ENCODE measurements around the gene SDK2. TPM values are rescaled to one million over a fixed set of nuclear protein-coding genes. Genes with fewer than 3 reads are reported as not detected.

The SDK2 gene
- total RNA-seq, 2 donors from 2014 or later: 0.26 to 0.33 TPM

GRCh38 chr17:73424571-73424970 is 219.7 kb downstream of the SDK2 start:
- no peak for TF ChIP-seq POLR2A (IDR thresholded peaks at IDR 0.05)
- TF ChIP-seq CTCF (IDR thresholded peaks at IDR 0.05): no peak
- Histone ChIP-seq H3K36me3 (replicated peaks in 1 of 2; ENCODE audit: insufficient read depth in 1 of 2, low read depth in 2 of 2) (no peaks in the 10 kb centered on the region), H3K4me1 (peaks cover 2% of the 10 kb centered on the region), H3K27ac (no peak overlapping the region), H3K9me3 (no peaks in the 10 kb centered on the region), H3K4me3 (no peak overlapping the region), H3K27me3 (no peaks in the 10 kb centered on the region)
- ATAC-seq (no peak), DNase-seq (no peak)
- intact Hi-C loops (cut with DNase I): no loop called here
- WGBS, 2 donors: 70 to 73% methylated on average over 6 of the region's 6 CpGs

- no peaks in the 10 kb centered on the region for H3K27me3 ChIP-seq
- TF ChIP-seq POLR2A (IDR thresholded peaks at IDR 0.05) (no peak), CTCF (IDR thresholded peaks at IDR 0.05) (no peak)
- H3K4me3 ChIP-seq: no peak overlapping the region
- H3K9me3 ChIP-seq: no peaks in the 10 kb centered on the region
- H3K4me1 ChIP-seq: no peaks in the 10 kb centered on the region
- no peaks in the 10 kb centered on the region for H3K36me3 ChIP-seq (replicated peaks in 1 of 2; ENCODE audit: insufficient read depth in 1 of 2, low read depth in 2 of 2)
- intact Hi-C loops (cut with DNase I): no loop called here
- no peak overlapping the region for H3K27ac ChIP-seq
- 70 to 87% methylated on average over 14 to 17 of the region's 19 CpGs for WGBS, 2 donors
- DNase-seq (no peak), ATAC-seq (no peak)
These were observed 220.4 kb downstream of the SDK2 start for GRCh38 chr17:73423806-73424205.

GRCh38 chr17:73423159-73423715 is 221.0 kb downstream of the SDK2 start:
- intact Hi-C loops (cut with DNase I): no loop called here
- H3K4me3 ChIP-seq: no peak overlapping the region
- ATAC-seq (no peak), DNase-seq (no peak)
- no peak overlapping the region for H3K27ac ChIP-seq
- no peaks in the 10 kb centered on the region for H3K27me3 ChIP-seq
- no peaks in the 10 kb centered on the region for H3K4me1 ChIP-seq
- no peaks in the 10 kb centered on the region for H3K9me3 ChIP-seq
- TF ChIP-seq CTCF (IDR thresholded peaks at IDR 0.05): no peak
- no peak for TF ChIP-seq POLR2A (IDR thresholded peaks at IDR 0.05)
- WGBS, 2 donors: 76 to 81% methylated on average over 15 to 17 of the region's 18 CpGs
- H3K36me3 ChIP-seq (replicated peaks in 1 of 2; ENCODE audit: insufficient read depth in 1 of 2, low read depth in 2 of 2): no peaks in the 10 kb centered on the region

- WGBS, 2 donors: 80 to 90% methylated on average over 4 to 12 of the region's 12 CpGs
- no peak for DNase-seq
- H3K4me1 ChIP-seq: no peaks in the 10 kb centered on the region
- H3K27ac ChIP-seq: no peak overlapping the region
- no peak for TF ChIP-seq POLR2A (IDR thresholded peaks at IDR 0.05)
- TF ChIP-seq CTCF (IDR thresholded peaks at IDR 0.05): no peak
- intact Hi-C loops (cut with DNase I): no loop called here
- no peaks in the 10 kb centered on the region for H3K27me3 ChIP-seq
- H3K9me3 ChIP-seq: no peaks in the 10 kb centered on the region
- ATAC-seq: no peak
- no peaks in the 10 kb centered on the region for H3K36me3 ChIP-seq (replicated peaks in 1 of 2; ENCODE audit: insufficient read depth in 1 of 2, low read depth in 2 of 2)
- H3K4me3 ChIP-seq: no peak overlapping the region
These were observed 222.1 kb downstream of the SDK2 start for GRCh38 chr17:73422121-73422520.

- no peaks in the 10 kb centered on the region for H3K9me3 ChIP-seq
- ATAC-seq (no peak), DNase-seq (no peak)
- H3K4me1 ChIP-seq: no peaks in the 10 kb centered on the region
- H3K27me3 ChIP-seq: no peaks in the 10 kb centered on the region
- TF ChIP-seq CTCF (IDR thresholded peaks at IDR 0.05): no peak
- no peak for TF ChIP-seq POLR2A (IDR thresholded peaks at IDR 0.05)
- WGBS, 2 donors: 67 to 68% methylated on average over 9 of the region's 9 CpGs
- no peaks in the 10 kb centered on the region for H3K36me3 ChIP-seq (replicated peaks in 1 of 2; ENCODE audit: insufficient read depth in 1 of 2, low read depth in 2 of 2)
- H3K27ac ChIP-seq: no peak overlapping the region
- H3K4me3 ChIP-seq: no peak overlapping the region
- intact Hi-C loops (cut with DNase I): no loop called here
These were observed 223.3 kb downstream of the SDK2 start for GRCh38 chr17:73420897-73421296.
